Gastrocnemius medialis (tissue), 4 donors: Measurements from ENCODE around the gene KCTD16. TPM values are rescaled to one million over a fixed set of nuclear protein-coding genes. Genes with fewer than 3 reads are reported as not detected.

ENCODE experiments used
- ATAC-seq, 2 donors: fragments of 150-250 bp; one replicate each; pipeline ENCODE4 v1.9.1; 2016
- DNase-seq, 2 donors: peaks; one replicate each; pipeline ENCODE4 v3.0.0-alpha.2; 2019
- H3K27ac ChIP-seq, 4 donors: fragments of 200-600 bp; sonication (generic); 1 replicate in 1 of 4; 2 replicates in 3 of 4; pipeline ENCODE4 v1.5.1; 2016 to 2018; ENCODE audit warnings: mild to moderate bottlenecking in 2 of 4, moderate library complexity in 1 of 4
- H3K27me3 ChIP-seq, 3 donors: fragments of 200-600 bp; sonication (generic) in 2 of 3; 1 replicate in 1 of 3; 2 replicates in 2 of 3; pipeline versions ENCODE4 v1.5.1 to v1.6.0; 2016 to 2019; ENCODE audit warnings: mild to moderate bottlenecking in 1 of 3, moderate library complexity in 1 of 3
- H3K36me3 ChIP-seq, 2 donors: fragments of 200-600 bp; sonication (generic) in 1 of 2; one replicate each; pipeline ENCODE4 v1.5.1; 2017 to 2018
- H3K4me1 ChIP-seq, 2 donors: fragments of 200-600 bp; sonication (generic) in 1 of 2; one replicate each; pipeline ENCODE4 v1.5.1; 2016 to 2017; ENCODE audit warnings: mild to moderate bottlenecking in 2 of 2
- H3K4me3 ChIP-seq, 4 donors: fragments of 200-600 bp; sonication (generic) in 3 of 4; 1 replicate in 1 of 4; 2 replicates in 3 of 4; pipeline ENCODE4 v1.5.1; 2016 to 2019; ENCODE audit warnings: mild to moderate bottlenecking in 2 of 4
- H3K9me3 ChIP-seq, 3 donors: fragments of 200-600 bp; sonication (generic) in 2 of 3; 1 replicate in 1 of 3; 2 replicates in 2 of 3; pipeline ENCODE4 v1.5.1; 2016 to 2019
- POLR2A ChIP-seq, 2 donors: fragments of 450-650 bp; IDR thresholded peaks; one replicate each; pipeline ENCODE4 v1.6.1; 2017; ENCODE audit warnings: antibody characterized with exemption in 2 of 2, mild to moderate bottlenecking in 2 of 2, moderate library complexity in 2 of 2
- in situ Hi-C, 4 donors: fragments of 200-750 bp; cut with MboI; loops; one replicate each; pipeline versions ENCODE4 v1.15.0 to v1.8.0; 2017; ENCODE audit warnings: low sequenced_read_pairs in 4 of 4
- intact Hi-C: fragments of 100-400 bp; cut with DNase I; formaldehyde crosslinking; loops from one replicate; pipeline ENCODE4 v1.15.1; 2023; ENCODE audit warnings: low total_unique reads
- total RNA-seq, 4 donors: library from RNA; depleted of rRNA; stranded (reverse); fragments of >200 nt; gene quantifications; one replicate each; pipeline versions ENCODE4 v1.1.0 to v1.2.3, GENCODE V29; 2016
- TF ChIP-seq, protein P1 (sequence below), 5 experiments: fragments of 450-650 bp in 3 of 5; fragments of 200-600 bp in 2 of 5; sonication (generic) in 2 of 5; IDR thresholded peaks in 4 of 5; conservative IDR thresholded peaks in 1 of 5; 1 replicate in 4 of 5; 2 replicates in 1 of 5; pipeline ENCODE4 v1.5.1; 2016 to 2019; ENCODE audit warnings: antibody characterized with exemption in 5 of 5, mild to moderate bottlenecking in 3 of 5, moderate library complexity in 3 of 5

KCTD16 gene
- total RNA-seq, 4 donors from 2014 or later = 0.02 TPM; not detected in 3

DNA sequence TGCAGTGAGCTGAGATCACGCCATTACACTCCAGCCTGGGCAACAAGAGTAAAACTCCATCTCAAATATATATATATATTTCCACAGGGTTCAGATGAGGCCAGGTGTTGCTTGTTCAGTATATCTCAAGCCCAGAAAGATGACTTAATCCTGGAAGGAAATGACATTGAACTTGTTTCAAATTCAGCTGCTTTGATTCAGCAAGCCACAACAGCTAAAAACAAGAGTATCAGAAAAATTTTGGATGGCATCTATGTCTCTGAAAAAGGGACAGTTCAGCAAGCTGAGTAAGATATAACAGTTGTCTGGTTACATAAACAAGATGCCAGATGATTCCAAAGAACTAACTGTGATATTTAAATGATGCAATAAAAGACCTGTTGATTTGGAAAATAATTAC is 352.0 kb downstream of the KCTD16 start:
- in situ Hi-C loops = no loop called here
- TF ChIP-seq, protein P1, sequence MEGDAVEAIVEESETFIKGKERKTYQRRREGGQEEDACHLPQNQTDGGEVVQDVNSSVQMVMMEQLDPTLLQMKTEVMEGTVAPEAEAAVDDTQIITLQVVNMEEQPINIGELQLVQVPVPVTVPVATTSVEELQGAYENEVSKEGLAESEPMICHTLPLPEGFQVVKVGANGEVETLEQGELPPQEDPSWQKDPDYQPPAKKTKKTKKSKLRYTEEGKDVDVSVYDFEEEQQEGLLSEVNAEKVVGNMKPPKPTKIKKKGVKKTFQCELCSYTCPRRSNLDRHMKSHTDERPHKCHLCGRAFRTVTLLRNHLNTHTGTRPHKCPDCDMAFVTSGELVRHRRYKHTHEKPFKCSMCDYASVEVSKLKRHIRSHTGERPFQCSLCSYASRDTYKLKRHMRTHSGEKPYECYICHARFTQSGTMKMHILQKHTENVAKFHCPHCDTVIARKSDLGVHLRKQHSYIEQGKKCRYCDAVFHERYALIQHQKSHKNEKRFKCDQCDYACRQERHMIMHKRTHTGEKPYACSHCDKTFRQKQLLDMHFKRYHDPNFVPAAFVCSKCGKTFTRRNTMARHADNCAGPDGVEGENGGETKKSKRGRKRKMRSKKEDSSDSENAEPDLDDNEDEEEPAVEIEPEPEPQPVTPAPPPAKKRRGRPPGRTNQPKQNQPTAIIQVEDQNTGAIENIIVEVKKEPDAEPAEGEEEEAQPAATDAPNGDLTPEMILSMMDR (IDR thresholded peaks at IDR 0.05 in 4 of 5, conservative IDR thresholded peaks at IDR 0.05 in 1 of 5) = no peak
- TF ChIP-seq POLR2A (IDR thresholded peaks at IDR 0.05) = no peak
- Histone ChIP-seq H3K4me1 (no peaks in the 10 kb centered on the region), H3K27me3 (no peaks in the 10 kb centered on the region), H3K9me3 (no peaks in the 10 kb centered on the region), H3K27ac (no peak overlapping the region), H3K36me3 (no peaks in the 10 kb centered on the region), H3K4me3 (no peak overlapping the region)
- DNase-seq = no peak
- no peak for ATAC-seq
- intact Hi-C loops = no loop called here

DNA sequence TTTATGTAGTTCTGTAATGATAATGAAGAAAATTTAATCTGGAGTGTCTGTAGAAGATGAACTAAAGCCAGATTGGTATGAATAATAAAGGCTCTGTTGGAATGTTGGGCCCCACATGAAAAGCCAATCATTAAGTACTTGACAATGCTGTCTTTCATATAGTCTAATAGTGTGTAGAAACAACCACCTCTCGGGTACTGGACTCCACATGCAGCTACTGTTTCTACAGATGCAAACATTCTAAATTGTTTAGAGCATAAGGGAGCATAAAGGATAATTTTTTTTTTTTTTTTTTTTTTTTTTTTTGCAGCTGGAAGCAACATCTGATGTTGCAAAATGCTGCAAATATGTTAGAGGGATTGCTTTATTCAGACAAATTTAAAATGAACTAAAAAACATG is 354.3 kb downstream of the KCTD16 start:
- ATAC-seq (no peak), DNase-seq (no peak)
- H3K4me3 ChIP-seq = no peak overlapping the region
- TF ChIP-seq POLR2A (IDR thresholded peaks at IDR 0.05) = no peak
- TF ChIP-seq, protein P1 (IDR thresholded peaks at IDR 0.05 in 4 of 5, conservative IDR thresholded peaks at IDR 0.05 in 1 of 5) = no peak
- no peak overlapping the region for H3K27ac ChIP-seq
- H3K9me3 ChIP-seq = no peaks in the 10 kb centered on the region
- intact Hi-C loops = no loop called here
- H3K36me3 ChIP-seq = no peaks in the 10 kb centered on the region
- no peaks in the 10 kb centered on the region for H3K27me3 ChIP-seq
- in situ Hi-C loops = no loop called here
- H3K4me1 ChIP-seq = no peaks in the 10 kb centered on the region

DNA sequence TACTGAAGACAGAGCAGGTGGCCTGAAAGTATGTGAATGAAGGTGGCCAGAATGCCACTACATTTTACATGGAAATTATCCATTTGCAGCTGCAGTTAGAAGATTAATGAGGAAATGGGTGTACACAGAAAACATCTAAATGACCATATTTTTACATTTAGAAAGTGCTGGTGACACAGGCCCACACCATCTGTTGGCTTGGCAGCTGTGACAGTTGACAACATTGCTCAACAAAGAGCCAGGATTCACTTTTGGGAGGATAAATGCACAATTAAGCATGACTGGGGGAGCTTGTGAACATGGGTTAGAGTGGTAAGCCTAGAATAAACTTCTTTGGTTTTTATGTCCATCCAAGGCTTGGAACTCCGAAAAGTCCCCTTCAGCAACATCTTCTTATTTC is 360.5 kb downstream of the KCTD16 start:
- Histone ChIP-seq H3K27ac (no peak overlapping the region), H3K4me1 (no peaks in the 10 kb centered on the region), H3K4me3 (no peak overlapping the region), H3K36me3 (no peaks in the 10 kb centered on the region), H3K27me3 (no peaks in the 10 kb centered on the region), H3K9me3 (no peaks in the 10 kb centered on the region)
- intact Hi-C loops (no loop called here), in situ Hi-C loops (no loop called here)
- no peak for ATAC-seq
- DNase-seq = no peak
- TF ChIP-seq, protein P1 (IDR thresholded peaks at IDR 0.05 in 4 of 5, conservative IDR thresholded peaks at IDR 0.05 in 1 of 5) = no peak
- TF ChIP-seq POLR2A (IDR thresholded peaks at IDR 0.05) = no peak

Other genes with a start within 250 kb of the KCTD16 start
- gene YIPF5, start 214 bp upstream of the KCTD16 start, total RNA-seq = 10 to 100 TPM; 15.5 to 26.5 (median 19.5) TPM